ENCODE data around the gene POFUT1.

GRCh38 chr20:32261644-32262043 lies 54.0 kb downstream of the POFUT1 start:
- TF ChIP-seq SUZ12 (IDR thresholded peaks at IDR 0.05; ENCODE audit: extremely low read depth, insufficient read depth, insufficient read length): no peak
- TF ChIP-seq YY1 (IDR thresholded peaks at IDR 0.05; ENCODE audit: insufficient read depth, insufficient read length): no peak
